CD4-positive, alpha-beta T cell treated with Interferon alpha-2 for 1 hour (primary cell): ENCODE data around the gene MYOM1.
A peak's percentile ranks its signal among the peaks of the same experiment; 100 is the strongest.
"Not testable (repeated sequence)": the region's sequence is repeated elsewhere in the genome, so short reads cannot be mapped to it uniquely, and the experiment has no call there.

Source experiments
- DNase-seq, 2 donors: peaks; one replicate each; pipeline ENCODE4 v3.0.0-alpha.2; 2020 to 2022

MYOM1 gene

GRCh38 chr18:3248658-3249359 is 29.0 kb upstream of the MYOM1 start:
- DNase-seq, result peak; percentile 51 to 82

GRCh38 chr18:3248062-3248657 is 28.4 kb upstream of the MYOM1 start:
- DNase-seq, result no peak

DNA sequence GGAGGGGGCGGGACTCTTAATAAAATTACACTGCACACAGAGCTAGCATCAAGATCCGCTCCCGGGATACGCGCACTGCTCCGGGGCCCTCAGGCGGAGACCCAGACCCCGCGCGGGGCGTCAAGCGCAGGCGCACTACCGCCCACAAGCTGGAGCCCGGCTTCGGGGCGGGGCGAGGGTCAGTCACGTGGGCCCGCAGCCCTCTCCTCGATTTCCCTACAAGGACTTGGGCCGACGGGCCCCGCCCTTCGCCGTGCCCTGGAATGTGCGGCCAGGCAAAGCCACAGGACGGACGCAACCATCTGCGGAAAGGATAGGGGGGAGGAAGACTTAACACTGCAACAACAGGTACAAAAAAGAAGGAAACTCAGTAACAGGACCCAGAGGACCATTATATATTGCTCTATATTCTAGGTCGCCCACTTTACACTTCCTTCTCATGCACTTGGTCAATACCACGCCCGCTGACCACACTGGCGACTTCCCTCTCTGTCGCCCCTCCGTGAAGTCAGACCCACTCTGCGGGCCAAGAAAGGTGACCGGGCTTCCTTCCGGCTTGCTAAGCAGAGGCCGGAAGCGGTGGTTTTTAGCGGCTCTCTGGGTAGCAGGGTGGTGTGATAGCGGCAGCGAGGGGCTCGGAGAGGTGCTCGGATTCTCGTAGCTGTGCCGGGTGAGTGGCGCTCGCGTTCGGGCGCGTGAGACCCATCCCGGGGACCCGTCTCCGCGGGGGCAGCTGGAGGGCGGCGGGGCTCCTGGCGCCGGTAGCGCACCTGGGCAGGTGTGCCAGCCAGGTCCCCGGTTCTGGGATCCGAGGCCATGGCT is 27.7 kb upstream of the MYOM1 start, which contains the start of gene MYL12A:
Gene MYL12A (plus strand): TSS at position 562 of the 822 bp plus-strand sequence. CDS start 5,447 bp downstream, outside the sequence.
- DNase-seq, result peak; percentile 94

- DNase-seq, result no peak
Observed at GRCh38 chr18:3246635-3247239, 27.0 kb upstream of the MYOM1 start.

GRCh38 chr18:3245853-3246634 is 26.3 kb upstream of the MYOM1 start:
- DNase-seq, result peak; percentile 83 to 85

DNA sequence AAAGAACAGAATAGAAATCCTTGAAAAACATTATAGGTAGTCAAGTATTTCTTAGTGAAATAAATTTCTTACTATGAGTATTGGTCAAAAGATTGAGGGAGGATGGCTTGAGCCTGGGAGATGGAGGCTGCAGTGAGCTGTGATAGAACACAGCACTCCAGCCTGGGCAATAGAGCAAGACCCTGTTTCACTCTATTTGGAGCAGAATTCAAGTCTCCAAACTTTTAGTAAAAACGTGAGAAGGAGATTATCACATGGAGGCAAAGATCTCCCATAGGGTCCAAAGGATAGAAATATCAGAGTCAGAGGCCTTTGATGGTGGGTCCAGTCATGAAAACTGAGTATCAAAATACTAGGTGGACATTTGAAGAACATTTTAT is 25.4 kb upstream of the MYOM1 start:
- DNase-seq, result no peak

DNA sequence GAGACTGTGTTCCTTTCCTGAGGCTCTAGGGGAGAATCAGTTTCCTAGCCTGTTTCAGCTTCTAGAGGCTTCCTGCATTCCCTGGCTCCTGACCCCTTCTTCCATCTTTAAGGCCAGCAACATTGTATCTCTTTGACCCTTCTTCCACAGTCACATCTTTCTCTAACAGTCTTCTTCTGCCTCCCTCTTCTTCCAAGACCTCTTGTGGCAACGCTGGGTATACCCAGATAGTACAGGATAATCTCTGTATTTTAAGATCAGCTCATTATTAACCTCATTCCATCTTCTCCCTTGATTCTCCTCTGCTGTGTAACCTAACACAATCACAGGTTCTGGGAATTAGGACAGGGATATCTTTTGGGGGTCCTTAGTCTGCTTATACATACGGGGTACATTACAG is 19.0 kb upstream of the MYOM1 start:
- no peak for DNase-seq

DNA sequence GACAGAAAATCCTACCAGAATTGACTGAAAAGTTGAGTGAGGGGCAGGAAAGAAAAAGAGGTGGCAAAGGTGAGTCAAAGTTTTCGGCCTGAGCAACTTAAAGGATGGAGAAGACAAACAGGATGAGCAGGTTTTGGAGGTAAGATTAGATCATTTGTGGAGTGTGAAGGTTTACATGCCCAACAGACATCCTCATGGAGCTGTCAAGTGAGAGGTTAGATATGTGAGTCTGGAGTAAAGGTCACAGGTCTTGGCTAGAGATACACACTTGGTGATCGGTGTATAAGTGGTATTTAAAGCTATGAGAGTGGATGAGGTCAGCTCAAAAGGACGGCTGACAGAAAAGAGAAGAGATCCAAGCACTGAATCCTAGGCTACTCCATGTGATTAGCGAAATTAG is 16.7 kb upstream of the MYOM1 start:
- DNase-seq, result no peak

DNA sequence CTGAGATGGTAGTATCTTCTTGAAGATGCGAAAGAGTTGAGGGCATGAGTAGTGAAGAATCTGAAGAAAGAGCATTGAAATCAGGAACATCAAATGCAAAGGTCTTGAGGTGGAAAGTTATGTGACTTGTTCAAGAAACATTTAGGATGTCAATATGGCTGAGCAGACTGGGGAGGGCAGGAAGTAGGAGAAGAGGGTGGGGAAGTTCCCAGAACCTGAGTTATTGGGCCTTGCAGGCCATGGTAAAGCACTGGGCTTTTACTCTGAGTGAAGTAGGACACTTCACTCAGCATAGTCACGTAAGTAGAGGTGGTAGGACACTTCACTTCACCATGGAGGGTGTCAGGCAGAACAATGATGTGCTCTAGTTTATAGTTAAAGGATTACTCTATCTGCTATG is 16.1 kb upstream of the MYOM1 start:
- no peak for DNase-seq

- DNase-seq, result no peak
Observed at GRCh38 chr18:3234457-3234856, 14.7 kb upstream of the MYOM1 start.

DNA sequence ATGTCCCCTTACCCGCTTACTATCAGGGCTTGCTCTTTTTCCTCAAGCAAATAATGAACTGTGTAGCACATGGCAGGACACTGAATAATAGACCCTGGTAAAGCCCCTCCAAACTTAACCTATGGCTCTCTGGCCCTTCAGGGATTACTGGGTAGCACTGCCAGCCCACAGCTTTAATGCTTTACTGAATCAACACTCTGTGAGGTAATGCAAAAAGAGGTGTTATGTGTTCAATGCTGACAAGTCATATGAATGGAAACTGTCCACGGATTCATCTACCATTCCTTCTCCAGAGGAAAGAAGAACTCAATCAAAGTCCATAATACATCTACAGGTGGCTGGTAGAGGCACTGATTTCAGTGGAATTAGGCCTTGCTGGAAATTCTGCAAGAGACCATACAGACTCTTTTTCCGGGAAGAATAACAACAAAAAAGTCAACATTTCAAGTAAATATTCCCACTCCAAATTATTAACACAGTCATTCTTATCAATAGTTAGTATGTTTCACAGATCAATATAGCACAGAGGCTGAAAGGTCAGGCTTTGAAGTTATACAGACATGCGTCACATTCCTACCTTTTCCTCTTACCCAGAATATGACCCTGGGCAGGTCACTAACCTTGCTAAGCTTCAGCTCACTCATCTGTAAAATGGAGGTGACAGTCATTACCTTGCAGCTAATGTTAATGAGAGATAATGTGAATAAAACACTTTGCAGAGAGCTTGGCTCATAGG is 13.8 kb upstream of the MYOM1 start:
- no peak for DNase-seq

GRCh38 chr18:3233004-3233403 is 13.2 kb upstream of the MYOM1 start:
- no peak for DNase-seq

DNA sequence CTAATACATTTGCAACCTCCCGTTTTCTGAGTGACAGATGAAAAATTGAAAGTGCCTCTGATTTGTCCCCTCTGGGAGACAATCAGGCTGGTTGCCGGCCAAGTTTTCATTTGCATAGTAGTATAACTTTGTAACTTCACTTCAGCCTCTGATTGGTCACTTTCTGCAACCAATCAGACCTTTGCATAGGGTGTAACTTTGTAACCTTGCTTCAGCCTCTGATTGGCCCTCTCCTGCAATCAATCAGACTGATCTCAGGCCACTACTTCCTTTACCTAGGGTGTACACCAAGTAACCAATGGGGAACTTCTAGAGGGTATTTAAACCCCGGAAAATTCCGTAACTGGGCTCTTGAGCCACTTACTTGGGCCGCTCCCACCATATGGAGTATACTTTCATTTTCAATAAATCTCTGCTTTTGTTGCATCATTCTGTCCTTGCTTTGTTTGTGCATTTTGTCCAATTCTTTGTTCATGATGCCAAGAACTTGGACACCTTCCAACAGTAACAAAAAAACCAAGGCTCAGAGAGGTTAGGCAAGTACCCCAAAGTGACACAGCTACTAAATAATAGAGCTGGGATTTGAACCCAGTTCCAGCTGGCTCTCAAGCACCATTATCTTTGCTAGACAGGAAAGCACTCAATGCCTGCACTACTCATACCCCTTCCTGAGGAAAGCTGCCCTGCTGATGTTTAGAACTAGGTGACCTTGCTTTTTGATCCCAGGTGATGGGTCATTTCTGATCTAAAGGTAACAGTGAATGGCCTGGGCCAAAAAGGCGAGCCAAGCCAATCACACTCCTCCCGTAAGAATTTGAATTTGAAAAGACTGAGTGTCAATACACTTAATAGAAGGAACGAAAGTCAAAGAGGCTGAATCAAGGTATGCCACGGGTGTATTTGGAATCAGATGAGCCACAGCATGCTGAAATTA is 10.9 kb upstream of the MYOM1 start:
- no peak for DNase-seq

DNA sequence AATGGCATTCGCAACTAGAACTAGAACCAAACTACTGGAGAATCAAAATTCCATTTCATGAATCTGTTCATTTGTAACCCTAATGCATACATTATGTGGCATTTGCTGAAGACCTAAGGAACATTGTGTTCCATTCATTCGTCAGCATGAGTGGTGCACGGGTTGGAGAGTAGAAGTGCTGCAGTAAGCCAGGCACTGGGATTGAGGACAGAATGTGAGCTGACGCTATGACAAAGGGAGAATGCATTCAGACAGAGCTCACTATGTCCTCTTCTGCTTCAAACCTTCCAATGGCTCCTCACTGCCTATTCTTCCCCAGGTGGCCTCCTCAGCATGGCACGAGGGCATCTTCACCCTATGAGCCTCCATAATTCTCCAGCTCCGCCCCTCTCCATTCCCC is 6.3 kb upstream of the MYOM1 start:
- DNase-seq, result no peak

- DNase-seq, result no peak
Observed at GRCh38 chr18:3225588-3225987, 5.8 kb upstream of the MYOM1 start.

GRCh38 chr18:3224223-3224622 is 4.5 kb upstream of the MYOM1 start:
- no peak for DNase-seq

GRCh38 chr18:3223356-3223755 is 3.6 kb upstream of the MYOM1 start:
- no peak for DNase-seq

DNA sequence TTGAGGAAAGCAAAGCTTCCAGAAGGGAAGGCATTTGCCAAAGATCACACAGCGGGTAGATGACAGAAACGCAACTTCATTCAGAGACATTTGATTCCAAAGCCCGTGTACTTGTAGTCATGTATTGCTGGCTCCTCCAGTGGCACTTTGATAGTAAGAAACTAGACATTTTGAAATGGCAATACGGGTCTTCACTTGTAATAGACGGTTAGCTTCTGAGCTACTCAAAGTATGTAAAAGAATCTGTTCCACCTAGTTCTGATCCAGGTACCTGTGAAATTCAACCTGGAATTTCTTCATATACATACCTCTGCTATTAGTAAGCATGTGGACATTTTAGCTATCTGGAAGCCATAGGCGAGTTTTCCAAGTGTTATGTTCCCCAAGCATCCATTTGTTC is 1.7 kb upstream of the MYOM1 start:
- no peak for DNase-seq

DNA sequence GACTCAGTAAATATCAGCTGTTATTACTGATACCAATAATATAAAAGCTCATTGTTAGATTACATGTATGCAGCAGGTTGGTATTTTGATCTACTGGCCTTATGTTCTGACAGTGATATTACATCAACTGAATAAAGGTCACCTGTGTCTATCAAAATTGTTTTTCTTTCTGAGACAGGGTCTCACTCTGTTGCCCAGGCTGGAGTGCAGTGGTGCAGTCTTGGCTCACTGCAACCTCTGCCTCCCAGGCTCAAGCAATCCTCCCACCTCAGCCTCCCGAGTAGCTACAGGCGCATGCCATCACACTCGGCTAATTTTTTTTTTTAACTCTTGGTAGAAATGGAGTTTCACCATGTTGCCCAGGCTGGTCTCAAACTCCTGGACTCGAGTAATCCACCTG is 1.1 kb upstream of the MYOM1 start:
- not testable (repeated sequence) for DNase-seq

- no peak for DNase-seq
Observed at GRCh38 chr18:3219241-3219630, 532 bp downstream of the MYOM1 start.

GRCh38 chr18:3218819-3219218 is 949 bp downstream of the MYOM1 start:
- no peak for DNase-seq
